ENCODE results near the gene LRRC45. TPM values are rescaled to one million over a fixed set of nuclear protein-coding genes. Genes with fewer than 3 reads are reported as not detected.
A peak's percentile ranks its signal among the peaks of the same experiment; 100 is the strongest.

Gene LRRC45
- total RNA-seq, 1 experiment from 2014 or later = 40.1 TPM

DNA sequence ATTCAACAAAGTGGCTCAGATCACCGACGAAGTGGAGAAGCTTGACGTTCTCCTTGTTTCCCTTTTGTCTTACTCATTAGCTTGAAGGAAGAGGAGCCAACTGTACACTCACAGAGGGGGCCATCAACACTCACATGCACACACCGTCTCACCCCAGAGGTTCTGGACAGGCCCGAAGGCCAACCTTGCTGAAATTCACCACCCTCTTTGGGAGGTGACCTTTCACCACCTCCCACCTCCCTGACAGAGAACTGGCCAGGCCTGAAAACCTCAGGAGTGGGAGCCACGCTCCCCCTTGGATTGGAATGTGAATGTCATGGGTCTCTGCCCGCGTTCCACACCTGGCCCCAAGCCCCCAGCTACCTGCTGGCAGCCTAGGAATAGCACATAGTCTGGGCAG lies 12.4 kb downstream of the LRRC45 start:
- ChIA-PET POLR2A (interaction anchor here (1.6 kb wide), 1 partner anchor 12 kb away, joined by 4 read pairs; the partner anchor contains the start of genes CENPX and LRRC45), CTCF (interaction anchor here (4.8 kb wide), 1 partner anchor 14 kb away, joined by 57 read pairs; the partner anchor contains the start of genes CENPX and LRRC45), RAD21 (ENCODE audit: low non-redundant PET in 1 of 2, low total read pairs in 2 of 2, uncharacterized antibody in 2 of 2, unreplicated experiment in 2 of 2) (no interaction called here)
- Histone ChIP-seq H4K20me1 (ENCODE audit: insufficient read depth) (no peaks in the 10 kb centered on the region), H3K9me3 (ENCODE audit: control insufficient read depth in 1 of 2, insufficient read depth in 1 of 2, low read depth in 1 of 2, low read length in 2 of 2) (no peaks in the 10 kb centered on the region), H3K79me2 (ENCODE audit: insufficient read depth, low read length) (peaks cover 28% of the 10 kb centered on the region; the same call in 1 of the 2 replicates), H2AFZ (ENCODE audit: low read depth, low read length, poor library complexity, severe bottlenecking) (no peak overlapping the region), H3K4me2 (ENCODE audit: low read length) (peak overlapping the region; percentile 95), H3K27ac (ENCODE audit: low read depth, low read length) (peak overlapping the region; percentile 91; the same call in 1 of the 2 replicates), H3K9ac (ENCODE audit: low read length) (peak overlapping the region; percentile 10; the same call in 1 of the 2 replicates), H3K9me2 (ENCODE audit: insufficient read depth) (no peaks in the 10 kb centered on the region), H3K4me1 (ENCODE audit: control insufficient read depth in 1 of 2, insufficient read depth in 2 of 2, low read length in 2 of 2) (peaks cover 18 to 58% of the 10 kb centered on the region in 2 experiments), H3K4me3 (replicated peaks in 1 of 2; ENCODE audit: low read depth in 1 of 2, low read length in 2 of 2) (no peak overlapping the region), H3K27me3 (ENCODE audit: insufficient read depth, low read length) (no peaks in the 10 kb centered on the region), H3K36me3 (ENCODE audit: control insufficient read depth in 1 of 2, insufficient read depth in 2 of 2, low read length in 2 of 2) (peaks cover 0 to 12% of the 10 kb centered on the region in 2 experiments; a peak in 1 of 4 replicates)
- intact Hi-C loops (cut with micrococcal nuclease) = loop anchor here (10.0 kb wide), 2 partner anchors 259 to 379 kb away; partner anchors contain the start of genes HEXD and OGFOD3
- DNase-seq (ENCODE audit: low read depth, low spot score) (no peak), ATAC-seq (no peak)
- TF ChIP-seq RAD21 (IDR thresholded peaks at IDR 0.05; ENCODE audit: low read depth) (no peak), ZNF274 (IDR thresholded peaks at IDR 0.05; ENCODE audit: low read depth, low read length) (no peak), EGR1 (IDR thresholded peaks at IDR 0.05; ENCODE audit: low read depth) (no peak), EZH2 (IDR thresholded peaks at IDR 0.05) (no peak), JUND (IDR thresholded peaks at IDR 0.05) (no peak), SP1 (IDR thresholded peaks at IDR 0.05; ENCODE audit: low read depth) (no peak)
- TF ChIP-seq, protein P1, sequence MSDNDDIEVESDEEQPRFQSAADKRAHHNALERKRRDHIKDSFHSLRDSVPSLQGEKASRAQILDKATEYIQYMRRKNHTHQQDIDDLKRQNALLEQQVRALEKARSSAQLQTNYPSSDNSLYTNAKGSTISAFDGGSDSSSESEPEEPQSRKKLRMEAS (IDR thresholded peaks at IDR 0.05) = no peak
- no TSS peak for BruUV-seq (replicated peaks)

DNA sequence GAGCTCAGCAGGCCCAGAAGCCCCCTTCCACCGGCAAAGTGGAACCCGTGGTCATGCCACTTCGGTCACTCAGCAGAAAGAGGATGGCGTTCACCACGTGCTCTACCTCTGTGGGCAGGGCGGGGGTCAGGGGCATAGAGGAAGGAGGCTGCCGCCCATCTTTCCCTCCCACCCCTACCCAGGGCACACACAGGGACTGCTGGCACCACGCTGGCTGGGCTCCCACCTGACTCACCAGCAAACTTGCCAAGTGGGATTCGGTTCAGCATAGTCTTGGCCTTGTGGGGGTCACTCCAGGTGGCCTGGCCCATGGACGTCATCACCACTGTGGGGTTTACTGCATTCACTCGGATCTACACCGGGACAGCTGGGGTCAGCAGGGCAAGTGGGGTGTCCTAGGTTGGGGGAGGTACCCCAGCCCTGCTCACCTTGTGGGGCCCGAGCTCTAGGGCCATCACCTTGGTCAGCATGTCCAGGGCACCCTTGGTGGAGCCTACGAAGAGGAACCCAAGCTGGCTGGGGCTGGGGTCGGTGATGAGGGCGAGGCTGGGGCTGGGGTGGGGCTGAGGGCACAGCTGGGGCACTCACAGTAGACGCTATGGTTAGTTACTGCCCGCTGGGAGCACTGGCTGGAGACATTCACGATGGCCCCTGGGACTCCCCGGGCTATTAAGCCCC lies 13.0 kb downstream of the LRRC45 start:
- CTCF ChIA-PET = interaction anchor here (4.8 kb wide), 1 partner anchor 14 kb away, joined by 57 read pairs; the partner anchor contains the start of genes CENPX and LRRC45
- Histone ChIP-seq H3K9ac (ENCODE audit: low read length) (peak overlapping the region; percentile 94), H3K4me1 (ENCODE audit: control insufficient read depth in 1 of 2, insufficient read depth in 2 of 2, low read length in 2 of 2) (peaks cover 18 to 52% of the 10 kb centered on the region in 2 experiments), H3K9me3 (ENCODE audit: control insufficient read depth in 1 of 2, insufficient read depth in 1 of 2, low read depth in 1 of 2, low read length in 2 of 2) (no peaks in the 10 kb centered on the region), H3K9me2 (ENCODE audit: insufficient read depth) (no peaks in the 10 kb centered on the region), H3K4me2 (ENCODE audit: low read length) (peak overlapping the region; percentile 95), H3K27ac (ENCODE audit: low read depth, low read length) (peak overlapping the region; percentile 91), H3K4me3 (replicated peaks in 1 of 2; ENCODE audit: low read depth in 1 of 2, low read length in 2 of 2) (peak overlapping the region; percentile 92 to 93), H4K20me1 (ENCODE audit: insufficient read depth) (no peaks in the 10 kb centered on the region), H3K79me2 (ENCODE audit: insufficient read depth, low read length) (peaks cover 28% of the 10 kb centered on the region; the same call in 1 of the 2 replicates), H3K36me3 (ENCODE audit: control insufficient read depth in 1 of 2, insufficient read depth in 2 of 2, low read length in 2 of 2) (peaks cover 0 to 12% of the 10 kb centered on the region in 2 experiments; a peak in 1 of 4 replicates), H2AFZ (ENCODE audit: low read depth, low read length, poor library complexity, severe bottlenecking) (no peak overlapping the region), H3K27me3 (ENCODE audit: insufficient read depth, low read length) (no peaks in the 10 kb centered on the region)
- BruUV-seq (replicated peaks) = TSS peak; percentile 87
- no peak for DNase-seq (ENCODE audit: low read depth, low spot score)
- RAD21 ChIA-PET (ENCODE audit: low non-redundant PET in 1 of 2, low total read pairs in 2 of 2, uncharacterized antibody in 2 of 2, unreplicated experiment in 2 of 2) = no interaction called here
- no peak for ATAC-seq
- intact Hi-C loops (cut with micrococcal nuclease) = loop anchor here (2.0 to 10.0 kb wide), 3 partner anchors 63 to 379 kb away; partner anchors contain the start of genes FASN, HEXD and OGFOD3
- POLR2A ChIA-PET = interaction anchor here (1.6 kb wide), 1 partner anchor 13 kb away, joined by 4 read pairs; the partner anchor contains the start of genes CENPX and LRRC45
- TF ChIP-seq CBX3 (IDR thresholded peaks at IDR 0.05; ENCODE audit: low read depth) = no peak
- TF ChIP-seq, protein P2, sequence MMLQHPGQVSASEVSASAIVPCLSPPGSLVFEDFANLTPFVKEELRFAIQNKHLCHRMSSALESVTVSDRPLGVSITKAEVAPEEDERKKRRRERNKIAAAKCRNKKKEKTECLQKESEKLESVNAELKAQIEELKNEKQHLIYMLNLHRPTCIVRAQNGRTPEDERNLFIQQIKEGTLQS (IDR thresholded peaks at IDR 0.05) = no peak
- TF ChIP-seq EGR1 (IDR thresholded peaks at IDR 0.05; ENCODE audit: low read depth) = no peak
- no peak for TF ChIP-seq CEBPB (IDR thresholded peaks at IDR 0.05; ENCODE audit: low read depth)
- no peak for TF ChIP-seq EZH2 (IDR thresholded peaks at IDR 0.05)
- no peak for TF ChIP-seq ZNF274 (IDR thresholded peaks at IDR 0.05; ENCODE audit: low read depth, low read length)
- no peak for TF ChIP-seq POLR2AphosphoS5 (IDR thresholded peaks at IDR 0.05; ENCODE audit: low read depth, low read length)
- TF ChIP-seq SIN3A (IDR thresholded peaks at IDR 0.05; ENCODE audit: low read depth) = no peak
- TF ChIP-seq TCF7L2 (IDR thresholded peaks at IDR 0.05; ENCODE audit: borderline replicate concordance, extremely low read depth, insufficient read depth, insufficient read length) = no peak
- no peak for TF ChIP-seq JUND (IDR thresholded peaks at IDR 0.05)
- no peak for TF ChIP-seq SP1 (IDR thresholded peaks at IDR 0.05; ENCODE audit: low read depth)
- TF ChIP-seq ZFX (IDR thresholded peaks at IDR 0.05) = no peak
- TF ChIP-seq YY1 (IDR thresholded peaks at IDR 0.05; ENCODE audit: extremely low read depth, insufficient replicate concordance, low read depth, low read length) = no peak
- TF ChIP-seq ELF1 (IDR thresholded peaks at IDR 0.05; ENCODE audit: borderline replicate concordance, low read depth) = no peak
- no peak for TF ChIP-seq RAD21 (IDR thresholded peaks at IDR 0.05; ENCODE audit: low read depth)
